ENCODE measurements around the gene SHPK. TPM values are rescaled to one million over a fixed set of nuclear protein-coding genes. Genes with fewer than 3 reads are reported as not detected.
A peak's percentile ranks its signal among the peaks of the same experiment; 100 is the strongest.

SHPK gene
- total and polyA plus RNA-seq, 8 donors = 7.4 to 10.5 (median 8.8) TPM

- ATAC-seq = no peak
- H3K27ac ChIP-seq = no peak overlapping the region
- H3K4me1 ChIP-seq = no peaks in the 10 kb centered on the region
- no peak for FAIRE-seq
- TF ChIP-seq CTCF (IDR thresholded peaks at IDR 0.05) = no peak
- intact Hi-C loops (cut with DNase I) = no loop called here
- no peaks in the 10 kb centered on the region for H3K9me3 ChIP-seq
- H3K27me3 ChIP-seq = no peaks in the 10 kb centered on the region
- DNase-seq = no peak
- no peak overlapping the region for H3K4me3 ChIP-seq
- WGBS, 2 donors = 97 to 98% methylated on average over 6 of the region's 6 CpGs
- H3K36me3 ChIP-seq = peaks cover 3 to 37% (median 14%) of the 10 kb centered on the region in 3 donors
These were observed 22.9 kb downstream of the SHPK start for GRCh38 chr17:3613124-3613523.

DNA sequence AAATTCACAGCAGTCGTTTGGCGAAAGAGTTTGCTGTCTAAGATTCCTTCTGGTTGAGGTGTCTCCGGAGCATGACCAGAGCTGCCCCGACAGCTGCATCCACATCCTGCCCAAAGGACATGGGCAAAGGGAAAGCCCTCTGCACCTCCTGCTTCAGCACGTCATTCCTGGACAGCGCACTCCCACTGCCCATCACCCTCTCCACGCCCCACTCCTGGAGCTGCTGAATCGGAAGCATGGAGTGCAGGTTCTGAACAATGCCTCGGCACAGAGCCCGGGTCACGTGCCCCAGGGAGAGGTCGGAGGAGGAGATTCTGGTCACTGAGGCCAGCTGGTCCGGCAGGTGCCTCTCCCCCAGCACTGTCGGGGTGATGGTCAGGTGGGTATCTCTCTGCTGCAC is 25.5 kb downstream of the SHPK start:
- intact Hi-C loops (cut with DNase I) = no loop called here
- DNase-seq (no peak), ATAC-seq (no peak), FAIRE-seq (no peak)
- 90 to 92% methylated on average over 14 of the region's 14 CpGs for WGBS, 2 donors
- H3K36me3 ChIP-seq = peaks cover 3 to 36% (median 14%) of the 10 kb centered on the region in 3 donors
- H3K4me1 ChIP-seq = no peaks in the 10 kb centered on the region
- no peaks in the 10 kb centered on the region for H3K27me3 ChIP-seq
- no peak overlapping the region for H3K4me3 ChIP-seq
- no peak for TF ChIP-seq CTCF (IDR thresholded peaks at IDR 0.05)
- no peak overlapping the region for H3K27ac ChIP-seq
- no peaks in the 10 kb centered on the region for H3K9me3 ChIP-seq

GRCh38 chr17:3609689-3610088 is 26.4 kb downstream of the SHPK start:
- H3K4me1 ChIP-seq = no peaks in the 10 kb centered on the region
- no peaks in the 10 kb centered on the region for H3K27me3 ChIP-seq
- 95 to 99% methylated on average over 10 of the region's 10 CpGs for WGBS, 2 donors
- peaks cover 3 to 36% (median 10%) of the 10 kb centered on the region in 3 donors for H3K36me3 ChIP-seq
- H3K4me3 ChIP-seq = no peak overlapping the region
- DNase-seq (no peak), ATAC-seq (no peak), FAIRE-seq (no peak)
- TF ChIP-seq CTCF (IDR thresholded peaks at IDR 0.05) = no peak
- intact Hi-C loops (cut with DNase I) = no loop called here
- H3K27ac ChIP-seq = no peak overlapping the region
- no peaks in the 10 kb centered on the region for H3K9me3 ChIP-seq

DNA sequence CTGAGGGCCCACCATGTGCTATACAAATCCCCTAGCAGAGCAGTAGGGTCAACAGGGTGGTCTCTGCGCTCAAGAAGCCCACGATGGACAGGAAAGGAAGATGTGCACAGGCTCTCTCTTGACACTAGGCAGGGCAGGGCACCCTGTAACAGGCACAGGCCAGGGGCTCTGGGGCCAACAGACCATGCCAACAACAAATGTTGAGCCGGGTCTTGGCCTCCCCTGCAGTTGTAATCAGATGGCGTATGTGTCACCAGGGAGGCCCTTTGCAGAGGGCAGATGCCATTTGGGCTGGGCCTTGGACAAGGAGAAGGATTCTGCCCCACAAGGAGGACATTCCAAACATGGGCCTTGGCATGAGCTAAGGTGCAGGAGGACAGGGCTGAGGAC is 32.2 kb downstream of the SHPK start:
- FAIRE-seq (no peak), ATAC-seq (peak in 1 of 4 donors; percentile 15), DNase-seq (no peak)
- no peaks in the 10 kb centered on the region for H3K4me1 ChIP-seq
- H3K4me3 ChIP-seq = no peak overlapping the region
- intact Hi-C loops (cut with DNase I) = no loop called here
- no peaks in the 10 kb centered on the region for H3K9me3 ChIP-seq
- WGBS, 2 donors = 87 to 93% methylated on average over 4 of the region's 4 CpGs
- no peak for TF ChIP-seq CTCF (IDR thresholded peaks at IDR 0.05)
- H3K27ac ChIP-seq = no peak overlapping the region
- H3K27me3 ChIP-seq = no peaks in the 10 kb centered on the region
- H3K36me3 ChIP-seq = peaks cover 0 to 13% (median 0%) of the 10 kb centered on the region in 3 donors

- Histone ChIP-seq H3K4me3 (no peak overlapping the region), H3K27me3 (no peaks in the 10 kb centered on the region), H3K27ac (no peak overlapping the region), H3K36me3 (peaks cover 0 to 10% (median 0%) of the 10 kb centered on the region in 3 donors), H3K4me1 (no peaks in the 10 kb centered on the region), H3K9me3 (no peaks in the 10 kb centered on the region)
- FAIRE-seq = no peak
- WGBS, 2 donors = 91 to 93% methylated on average over 17 of the region's 17 CpGs
- ATAC-seq = peak in 2 of 4 donors; percentile 49 to 57
- no peak for TF ChIP-seq CTCF (IDR thresholded peaks at IDR 0.05)
- no peak for DNase-seq
- intact Hi-C loops (cut with DNase I) = no loop called here
These were observed 32.8 kb downstream of the SHPK start for GRCh38 chr17:3603119-3603869.

All from pancreas (tissue), 10 donors.